HG03108 (cell line): ENCODE results near the gene BABAM2.

Experiments used
- ATAC-seq: cut with Tn5 transposase; IDR thresholded peaks from one replicate; pipeline ENCODE4 v1.9.1; 2021; ENCODE audit warnings: moderate library complexity; ENCODE audit not compliant: unreplicated experiment

BABAM2 gene

GRCh38 chr2:28152585-28153280 is 262.2 kb downstream of the BABAM2 start:
- ATAC-seq: no peak

- ATAC-seq: no peak
Observed at GRCh38 chr2:28153851-28154250, 263.3 kb downstream of the BABAM2 start.

- ATAC-seq: no peak
Observed at GRCh38 chr2:28155086-28155485, 264.6 kb downstream of the BABAM2 start.

GRCh38 chr2:28155627-28156026 is 265.1 kb downstream of the BABAM2 start:
- ATAC-seq: no peak

GRCh38 chr2:28158791-28159190 is 268.3 kb downstream of the BABAM2 start:
- no peak for ATAC-seq

- ATAC-seq: no peak
Observed at GRCh38 chr2:28160986-28161425, 270.5 kb downstream of the BABAM2 start.

GRCh38 chr2:28161466-28161865 is 270.9 kb downstream of the BABAM2 start:
- no peak for ATAC-seq

- no peak for ATAC-seq
Observed at GRCh38 chr2:28162564-28162963, 272.0 kb downstream of the BABAM2 start.

GRCh38 chr2:28163028-28163427 is 272.5 kb downstream of the BABAM2 start:
- ATAC-seq: no peak

GRCh38 chr2:28163627-28164279 is 273.2 kb downstream of the BABAM2 start:
- no peak for ATAC-seq

- no peak for ATAC-seq
Observed at GRCh38 chr2:28164280-28164801, 273.8 kb downstream of the BABAM2 start.

- no peak for ATAC-seq
Observed at GRCh38 chr2:28165087-28165635, 274.6 kb downstream of the BABAM2 start.

GRCh38 chr2:28166956-28167355 is 276.4 kb downstream of the BABAM2 start:
- no peak for ATAC-seq

- no peak for ATAC-seq
Observed at GRCh38 chr2:28168376-28168775, 277.8 kb downstream of the BABAM2 start.

- no peak for ATAC-seq
Observed at GRCh38 chr2:28169492-28169891, 279.0 kb downstream of the BABAM2 start.

GRCh38 chr2:28172114-28172898 is 281.8 kb downstream of the BABAM2 start:
- ATAC-seq: no peak

GRCh38 chr2:28173377-28173776 is 282.8 kb downstream of the BABAM2 start:
- ATAC-seq: no peak

GRCh38 chr2:28174211-28174610 is 283.7 kb downstream of the BABAM2 start:
- ATAC-seq: no peak

GRCh38 chr2:28175028-28175427 is 284.5 kb downstream of the BABAM2 start:
- ATAC-seq: no peak

GRCh38 chr2:28178946-28179345 is 288.4 kb downstream of the BABAM2 start:
- no peak for ATAC-seq

GRCh38 chr2:28181801-28182200 is 291.3 kb downstream of the BABAM2 start:
- ATAC-seq: no peak
